ENCODE measurements around the gene DPEP2. TPM values are rescaled to one million over a fixed set of nuclear protein-coding genes. Genes with fewer than 3 reads are reported as not detected.

Gene DPEP2
- total RNA-seq, 6 experiments from 2014 or later: 0.93 to 2.3 (median 1.6) TPM

- intact Hi-C loops (cut with DNase I): no loop called here
Observed at GRCh38 chr16:67945392-67945933, 53.8 kb downstream of the DPEP2 start.

GRCh38 chr16:67944690-67945391, 54.4 kb downstream of the DPEP2 start:
- DNase-seq (peak in 1 of 3 donors; percentile 25), ATAC-seq (no peak)
- H3K27me3 ChIP-seq: no peaks in the 10 kb centered on the region
- H3K36me3 ChIP-seq: peaks cover 0 to 29% (median 8%) of the 10 kb centered on the region in 4 donors
- H3K27ac ChIP-seq: peak overlapping the region in 2 of 3 donors; percentile 79 to 83
- WGBS (ENCODE audit: insufficient coverage, low coverage, low lambda C conversion rate, missing lambda C conversion rate): no CpG with 5 or more reads among the region's 24 CpGs
- H3K4me1 ChIP-seq: peaks cover 0 to 34% (median 14%) of the 10 kb centered on the region in 4 donors
- no peak overlapping the region for H3K4me3 ChIP-seq
- TF ChIP-seq POLR2A (IDR thresholded peaks at IDR 0.05): no peak
- TF ChIP-seq, protein P1, sequence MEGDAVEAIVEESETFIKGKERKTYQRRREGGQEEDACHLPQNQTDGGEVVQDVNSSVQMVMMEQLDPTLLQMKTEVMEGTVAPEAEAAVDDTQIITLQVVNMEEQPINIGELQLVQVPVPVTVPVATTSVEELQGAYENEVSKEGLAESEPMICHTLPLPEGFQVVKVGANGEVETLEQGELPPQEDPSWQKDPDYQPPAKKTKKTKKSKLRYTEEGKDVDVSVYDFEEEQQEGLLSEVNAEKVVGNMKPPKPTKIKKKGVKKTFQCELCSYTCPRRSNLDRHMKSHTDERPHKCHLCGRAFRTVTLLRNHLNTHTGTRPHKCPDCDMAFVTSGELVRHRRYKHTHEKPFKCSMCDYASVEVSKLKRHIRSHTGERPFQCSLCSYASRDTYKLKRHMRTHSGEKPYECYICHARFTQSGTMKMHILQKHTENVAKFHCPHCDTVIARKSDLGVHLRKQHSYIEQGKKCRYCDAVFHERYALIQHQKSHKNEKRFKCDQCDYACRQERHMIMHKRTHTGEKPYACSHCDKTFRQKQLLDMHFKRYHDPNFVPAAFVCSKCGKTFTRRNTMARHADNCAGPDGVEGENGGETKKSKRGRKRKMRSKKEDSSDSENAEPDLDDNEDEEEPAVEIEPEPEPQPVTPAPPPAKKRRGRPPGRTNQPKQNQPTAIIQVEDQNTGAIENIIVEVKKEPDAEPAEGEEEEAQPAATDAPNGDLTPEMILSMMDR (IDR thresholded peaks at IDR 0.05): no peak
- H3K9me3 ChIP-seq: no peaks in the 10 kb centered on the region
- intact Hi-C loops (cut with DNase I): no loop called here

More at GRCh38 chr16:67945392-67945933, 53.8 kb downstream of the DPEP2 start:
- TF ChIP-seq, protein P1 (IDR thresholded peaks at IDR 0.05): no peak
- no peak for TF ChIP-seq POLR2A (IDR thresholded peaks at IDR 0.05)
- Histone ChIP-seq H3K4me3 (no peak overlapping the region), H3K36me3 (peaks cover 0 to 35% (median 11%) of the 10 kb centered on the region in 4 donors), H3K4me1 (peaks cover 0 to 28% (median 14%) of the 10 kb centered on the region in 4 donors), H3K27ac (no peak overlapping the region), H3K9me3 (no peaks in the 10 kb centered on the region), H3K27me3 (no peaks in the 10 kb centered on the region)
- WGBS (ENCODE audit: insufficient coverage, low coverage, low lambda C conversion rate, missing lambda C conversion rate): no CpG with 5 or more reads among the region's 24 CpGs
- ATAC-seq: no peak
- peak in 1 of 3 donors; percentile 21 for DNase-seq

DNA sequence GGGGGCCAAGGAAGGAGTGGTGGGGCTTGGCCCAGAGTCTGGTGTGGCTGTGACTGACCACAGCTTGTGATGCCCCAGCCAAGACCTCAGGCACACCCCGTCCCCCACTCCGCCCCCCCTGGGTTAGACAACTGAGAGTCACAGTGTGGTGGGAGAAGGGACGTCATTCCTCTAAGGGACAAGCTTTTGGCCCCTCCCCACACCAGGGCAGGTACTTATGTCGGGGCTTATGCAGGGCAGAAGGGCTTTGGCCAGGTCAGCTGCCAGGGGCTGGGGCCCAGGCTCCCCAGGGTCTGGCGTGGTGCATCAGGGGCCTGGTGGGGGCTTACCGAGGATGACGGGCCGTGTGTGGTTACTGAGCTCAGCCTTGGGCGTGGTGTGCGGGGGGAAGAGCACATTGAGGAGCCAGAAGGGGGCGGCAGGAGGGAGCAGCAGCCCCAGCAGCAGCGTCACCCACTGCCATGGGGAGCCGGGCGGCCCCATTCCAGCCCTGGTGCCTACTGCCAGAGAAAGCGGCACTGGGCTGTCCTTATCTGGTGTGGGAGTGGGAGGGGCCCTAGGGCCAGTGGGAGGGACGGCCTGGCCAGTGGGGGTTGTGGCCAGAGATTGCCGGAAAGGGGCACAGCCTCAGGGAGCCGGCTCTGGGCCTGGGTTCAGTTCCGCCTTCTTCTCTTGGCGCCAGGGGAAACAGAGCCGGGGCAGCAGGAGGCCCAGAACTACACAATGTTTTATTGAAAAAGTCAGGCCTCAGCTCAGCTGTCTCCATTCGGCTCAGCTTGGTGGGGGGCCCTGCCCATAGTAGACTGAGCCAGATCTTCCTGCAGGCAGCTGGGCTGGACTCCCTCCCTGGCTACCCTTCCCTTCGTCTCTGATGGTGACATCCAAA, 55.4 kb downstream of the DPEP2 start, which contains the start of gene LCAT:
Gene LCAT, minus strand, starts transcription at position 502 of the 886 bp plus-strand sequence. Its CDS starts 19 bp downstream, at position 483.
- Histone ChIP-seq H3K36me3 (peaks cover 0 to 22% (median 8%) of the 10 kb centered on the region in 4 donors), H3K4me1 (peaks cover 0 to 38% (median 14%) of the 10 kb centered on the region in 4 donors), H3K4me3 (peak within 1 kb of the TSS; percentile 38 to 64 (median 63)), H3K27me3 (no peaks in the 10 kb centered on the region), H3K27ac (peak within 1 kb of the TSS; percentile 47 to 83 (median 79)), H3K9me3 (no peaks in the 10 kb centered on the region)
- ATAC-seq (peak; percentile 77 to 84 (median 80)), DNase-seq (peak; percentile 88 to 95 (median 91))
- intact Hi-C loops (cut with DNase I): no loop called here
- TF ChIP-seq, protein P1 (IDR thresholded peaks at IDR 0.05): no peak
- TF ChIP-seq POLR2A (IDR thresholded peaks at IDR 0.05): peak; percentile 95
- WGBS (ENCODE audit: insufficient coverage, low coverage, low lambda C conversion rate, missing lambda C conversion rate): 33% methylated on average over 3 of the region's 23 CpGs

- Histone ChIP-seq H3K27me3 (no peaks in the 10 kb centered on the region), H3K9me3 (no peaks in the 10 kb centered on the region), H3K4me3 (peak overlapping the region; percentile 38 to 64 (median 63)), H3K27ac (peak overlapping the region; percentile 47 to 83 (median 79)), H3K4me1 (peaks cover 0 to 38% (median 14%) of the 10 kb centered on the region in 4 donors), H3K36me3 (peaks cover 0 to 21% (median 8%) of the 10 kb centered on the region in 4 donors)
- TF ChIP-seq, protein P1 (IDR thresholded peaks at IDR 0.05): no peak
- TF ChIP-seq POLR2A (IDR thresholded peaks at IDR 0.05): no peak
- intact Hi-C loops (cut with DNase I): no loop called here
- 0% methylated on average over 1 of the region's 6 CpGs for WGBS (ENCODE audit: insufficient coverage, low coverage, low lambda C conversion rate, missing lambda C conversion rate)
- ATAC-seq (peak; percentile 45 to 73 (median 64)), DNase-seq (peak; percentile 63 to 89 (median 78))
Observed at GRCh38 chr16:67943256-67943618, 56.0 kb downstream of the DPEP2 start.
